H1 (cell line): Measurements from ENCODE around the gene ZNF423.

Source experiments
- CTCF ChIP-seq, 3 experiments: IDR thresholded peaks; 1 replicate in 2 of 3; 2 replicates in 1 of 3; pipeline versions ENCODE4 v1.5.1 to v1.6.1; 2011; ENCODE audit warnings: low read length in 3 of 3, mild to moderate bottlenecking in 3 of 3, inconsistent platforms in 2 of 3, low read depth in 1 of 3, moderate library complexity in 1 of 3; ENCODE audit not compliant: insufficient read depth in 1 of 3; ENCODE audit errors: control extremely low read depth in 1 of 3
- RAD21 ChIP-seq, 2 experiments: IDR thresholded peaks in 1 of 2; conservative IDR thresholded peaks in 1 of 2; 2 replicates each; pipeline ENCODE4 v1.6.1; 2011; ENCODE audit warnings: low read depth in 2 of 2, low read length in 2 of 2, improper control_type of control experiment in 1 of 2, inconsistent platforms in 1 of 2, mild to moderate bottlenecking in 1 of 2, moderate library complexity in 1 of 2
- SP1 ChIP-seq: IDR thresholded peaks from 2 replicates; pipeline ENCODE4 v1.6.1; 2011; ENCODE audit warnings: low read depth, low read length

- no peak for TF ChIP-seq CTCF (IDR thresholded peaks at IDR 0.05; ENCODE audit: control extremely low read depth in 1 of 3, insufficient read depth in 1 of 3, low read depth in 1 of 3, low read length in 3 of 3)
- no peak for TF ChIP-seq RAD21 (IDR thresholded peaks at IDR 0.05 in 1 of 2, conservative IDR thresholded peaks at IDR 0.05 in 1 of 2; ENCODE audit: low read depth in 2 of 2, low read length in 2 of 2)
- TF ChIP-seq SP1: no peak
These were observed 30.7 kb upstream of the ZNF423 start for GRCh38 chr16:49886554-49887094.
